GM12892 (cell line): ENCODE results near the gene GPR137C.

Experiments used
- POLR2A ChIP-seq: IDR thresholded peaks from 2 replicates; pipeline ENCODE4 v1.6.1; 2011; ENCODE audit warnings: low read depth, low read length, control low read depth
- TAF1 ChIP-seq: IDR thresholded peaks from 2 replicates; pipeline ENCODE4 v1.6.1; 2011; ENCODE audit warnings: low read depth, mild to moderate bottlenecking, control low read depth, low read length, borderline replicate concordance

DNA sequence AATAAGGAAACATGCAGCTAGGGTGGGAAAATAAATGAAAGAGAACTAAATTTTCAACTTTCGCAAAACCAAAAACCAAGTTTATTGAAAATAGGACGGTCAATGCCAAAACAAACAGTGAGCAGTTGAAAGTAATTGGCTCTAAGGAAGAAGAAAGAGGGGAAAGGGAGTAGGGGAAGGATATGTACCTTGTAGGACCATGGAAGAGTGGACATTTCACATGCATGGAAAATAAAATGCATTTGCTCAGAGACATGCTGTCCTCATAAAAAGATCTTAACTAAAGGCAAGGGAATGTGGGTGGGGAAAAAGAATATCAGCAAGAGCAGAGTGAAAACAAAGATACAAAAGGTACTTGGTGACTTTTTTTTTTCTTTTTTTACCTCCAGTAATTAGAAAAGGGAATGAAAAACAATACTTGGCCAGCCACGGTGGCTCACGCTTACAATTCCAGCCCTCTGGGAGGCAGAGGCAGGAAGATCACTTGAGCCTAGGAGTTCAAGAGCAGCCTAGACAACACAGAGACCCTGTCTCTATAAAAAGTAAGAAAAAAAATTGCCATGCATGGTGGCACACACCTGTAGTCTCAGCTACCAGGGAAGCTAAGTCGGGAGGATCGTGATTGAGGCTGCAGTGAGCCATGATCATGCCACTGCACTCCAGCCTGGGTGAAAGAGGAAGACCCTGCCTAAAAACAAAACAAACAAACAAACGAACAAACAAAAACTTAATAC is 6.9 kb upstream of the GPR137C start:
- TF ChIP-seq TAF1 (no peak), POLR2A (no peak)
